ENCODE results near the gene MGAT4A. TPM values are rescaled to one million over a fixed set of nuclear protein-coding genes. Genes with fewer than 3 reads are reported as not detected.

The MGAT4A gene
- total RNA-seq, 1 donor from 2014 or later, result 20.6 TPM

DNA sequence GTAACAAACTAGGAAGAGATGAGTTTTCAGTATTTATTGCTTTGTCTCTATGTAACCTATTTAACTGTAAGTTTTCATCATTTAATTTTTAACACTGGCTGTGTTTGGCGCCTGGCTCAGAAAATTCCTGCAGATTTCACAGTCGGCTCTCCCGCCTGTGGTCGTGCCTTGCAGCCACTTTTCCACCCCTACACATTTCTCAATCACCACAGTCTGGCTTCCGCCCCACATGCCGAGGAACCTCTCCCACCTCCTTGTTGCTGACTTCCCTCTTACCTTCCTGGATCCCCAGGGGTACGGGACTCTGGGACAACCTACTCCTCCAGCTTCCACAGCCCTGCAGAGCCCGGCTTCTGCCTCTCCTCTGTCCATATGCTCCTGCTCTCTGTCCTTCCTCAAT lies 41.6 kb upstream of the MGAT4A start:
- DNase-seq (ENCODE audit: extremely low spot score in 2 of 2), result no peak
- TF ChIP-seq, protein P1, sequence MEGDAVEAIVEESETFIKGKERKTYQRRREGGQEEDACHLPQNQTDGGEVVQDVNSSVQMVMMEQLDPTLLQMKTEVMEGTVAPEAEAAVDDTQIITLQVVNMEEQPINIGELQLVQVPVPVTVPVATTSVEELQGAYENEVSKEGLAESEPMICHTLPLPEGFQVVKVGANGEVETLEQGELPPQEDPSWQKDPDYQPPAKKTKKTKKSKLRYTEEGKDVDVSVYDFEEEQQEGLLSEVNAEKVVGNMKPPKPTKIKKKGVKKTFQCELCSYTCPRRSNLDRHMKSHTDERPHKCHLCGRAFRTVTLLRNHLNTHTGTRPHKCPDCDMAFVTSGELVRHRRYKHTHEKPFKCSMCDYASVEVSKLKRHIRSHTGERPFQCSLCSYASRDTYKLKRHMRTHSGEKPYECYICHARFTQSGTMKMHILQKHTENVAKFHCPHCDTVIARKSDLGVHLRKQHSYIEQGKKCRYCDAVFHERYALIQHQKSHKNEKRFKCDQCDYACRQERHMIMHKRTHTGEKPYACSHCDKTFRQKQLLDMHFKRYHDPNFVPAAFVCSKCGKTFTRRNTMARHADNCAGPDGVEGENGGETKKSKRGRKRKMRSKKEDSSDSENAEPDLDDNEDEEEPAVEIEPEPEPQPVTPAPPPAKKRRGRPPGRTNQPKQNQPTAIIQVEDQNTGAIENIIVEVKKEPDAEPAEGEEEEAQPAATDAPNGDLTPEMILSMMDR (IDR thresholded peaks at IDR 0.05), result no peak
- TF ChIP-seq POLR2AphosphoS5 (IDR thresholded peaks at IDR 0.05; ENCODE audit: insufficient read depth in 1 of 2, low read depth in 1 of 2) (no peak), POLR2A (IDR thresholded peaks at IDR 0.05) (no peak)
- Histone ChIP-seq H3K27ac (no peak overlapping the region), H3K4me1 (peaks cover 5% of the 10 kb centered on the region), H3K36me3 (no peaks in the 10 kb centered on the region), H3K27me3 (no peaks in the 10 kb centered on the region), H3K9me3 (no peaks in the 10 kb centered on the region), H3K4me3 (no peak overlapping the region)
- intact Hi-C loops (cut with DNase I), result no loop called here

DNA sequence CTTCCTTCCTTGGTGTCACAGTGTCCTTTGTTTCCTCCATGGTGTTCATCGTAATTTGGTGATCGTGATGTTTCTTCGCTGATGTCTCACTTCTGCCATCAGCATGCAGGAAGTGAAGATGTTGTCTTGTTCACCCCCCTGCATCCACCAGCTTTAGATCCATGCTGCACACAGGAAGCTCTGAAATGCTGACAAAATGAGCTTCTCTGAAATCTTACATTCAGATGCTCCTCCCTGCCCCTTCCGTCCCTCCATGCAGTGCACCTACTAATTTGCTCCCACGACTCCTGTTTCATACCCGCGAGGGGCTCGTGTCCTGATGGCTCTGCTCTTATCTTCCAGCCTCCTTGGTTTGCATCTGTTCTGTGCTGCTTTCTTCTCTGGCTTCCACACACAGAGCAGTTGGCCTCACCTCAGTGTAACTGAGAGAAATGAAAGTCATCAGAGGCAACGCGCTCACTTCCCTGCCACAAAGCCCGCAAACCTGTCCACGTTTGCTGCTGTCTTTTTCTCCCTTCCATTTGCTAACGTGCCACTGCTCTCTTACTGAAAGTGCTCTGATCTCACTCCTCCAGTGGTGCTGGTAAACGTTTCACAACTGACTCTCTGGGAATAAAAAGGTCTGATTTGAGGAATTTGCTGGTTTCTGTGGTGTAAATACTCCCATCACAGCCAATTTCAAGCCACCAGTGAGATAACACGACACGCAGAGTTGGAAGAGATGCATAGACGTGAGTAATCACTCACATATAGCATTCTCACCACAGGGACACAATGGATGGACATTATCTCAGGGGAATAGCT lies 41.0 kb upstream of the MGAT4A start:
- intact Hi-C loops (cut with DNase I), result no loop called here
- DNase-seq (ENCODE audit: extremely low spot score in 2 of 2), result no peak
- no peaks in the 10 kb centered on the region for H3K27me3 ChIP-seq
- H3K27ac ChIP-seq, result no peak overlapping the region
- H3K4me1 ChIP-seq, result peaks cover 5% of the 10 kb centered on the region
- no peak overlapping the region for H3K4me3 ChIP-seq
- no peaks in the 10 kb centered on the region for H3K36me3 ChIP-seq
- no peak for TF ChIP-seq POLR2A (IDR thresholded peaks at IDR 0.05)
- TF ChIP-seq, protein P1 (IDR thresholded peaks at IDR 0.05), result no peak
- no peak for TF ChIP-seq POLR2AphosphoS5 (IDR thresholded peaks at IDR 0.05; ENCODE audit: insufficient read depth in 1 of 2, low read depth in 1 of 2)
- no peaks in the 10 kb centered on the region for H3K9me3 ChIP-seq

DNA sequence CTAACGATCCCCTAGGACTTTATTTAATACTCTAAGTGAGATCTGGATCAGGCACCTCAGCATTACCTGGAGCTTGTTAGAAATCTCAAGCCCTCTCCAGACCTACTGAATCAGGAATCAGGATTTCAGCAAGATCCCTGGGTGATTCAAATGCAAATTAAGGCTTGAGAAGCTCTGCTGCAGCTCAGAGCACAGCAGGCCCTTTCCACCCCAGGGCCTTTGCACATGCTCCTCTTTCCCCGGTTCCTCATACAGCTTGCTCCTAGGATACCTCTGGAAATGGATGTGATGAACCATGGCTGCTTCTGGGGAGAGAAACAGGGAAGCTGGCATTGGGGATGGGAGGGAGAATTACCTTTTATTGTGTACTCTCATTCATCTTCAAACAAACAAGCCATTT lies 40.3 kb upstream of the MGAT4A start:
- Histone ChIP-seq H3K27me3 (no peaks in the 10 kb centered on the region), H3K9me3 (no peaks in the 10 kb centered on the region), H3K4me3 (no peak overlapping the region), H3K36me3 (no peaks in the 10 kb centered on the region), H3K4me1 (peaks cover 5% of the 10 kb centered on the region), H3K27ac (no peak overlapping the region)
- TF ChIP-seq, protein P1 (IDR thresholded peaks at IDR 0.05), result no peak
- intact Hi-C loops (cut with DNase I), result no loop called here
- no peak for DNase-seq (ENCODE audit: extremely low spot score in 2 of 2)

DNA sequence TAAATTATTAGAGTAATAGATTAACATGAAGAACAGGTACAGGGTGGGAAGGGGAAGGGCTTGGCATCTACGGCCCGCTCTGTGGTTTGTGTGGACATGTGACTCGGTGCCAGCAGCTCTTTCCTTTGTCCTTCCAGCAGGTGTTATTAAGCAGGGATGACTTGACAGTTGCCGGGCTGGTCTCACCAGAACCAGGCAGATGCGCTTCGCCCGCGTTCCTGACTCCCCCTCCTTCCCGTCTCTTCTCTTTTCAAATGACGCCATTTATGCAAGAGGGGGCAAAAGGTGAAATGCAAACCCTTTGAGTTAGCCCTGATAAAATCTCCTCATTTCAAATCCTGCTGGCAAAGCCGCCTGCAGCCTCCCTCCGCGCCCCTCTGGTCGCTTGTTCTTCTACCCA lies 38.9 kb upstream of the MGAT4A start:
- TF ChIP-seq POLR2A (IDR thresholded peaks at IDR 0.05), result no peak
- TF ChIP-seq, protein P1 (IDR thresholded peaks at IDR 0.05), result no peak
- TF ChIP-seq POLR2AphosphoS5 (IDR thresholded peaks at IDR 0.05; ENCODE audit: insufficient read depth in 1 of 2, low read depth in 1 of 2), result no peak
- Histone ChIP-seq H3K4me1 (peaks cover 5% of the 10 kb centered on the region), H3K27me3 (no peaks in the 10 kb centered on the region), H3K4me3 (no peak overlapping the region), H3K36me3 (no peaks in the 10 kb centered on the region), H3K9me3 (no peaks in the 10 kb centered on the region), H3K27ac (no peak overlapping the region)
- intact Hi-C loops (cut with DNase I), result no loop called here
- no peak for DNase-seq (ENCODE audit: extremely low spot score in 2 of 2)

DNA sequence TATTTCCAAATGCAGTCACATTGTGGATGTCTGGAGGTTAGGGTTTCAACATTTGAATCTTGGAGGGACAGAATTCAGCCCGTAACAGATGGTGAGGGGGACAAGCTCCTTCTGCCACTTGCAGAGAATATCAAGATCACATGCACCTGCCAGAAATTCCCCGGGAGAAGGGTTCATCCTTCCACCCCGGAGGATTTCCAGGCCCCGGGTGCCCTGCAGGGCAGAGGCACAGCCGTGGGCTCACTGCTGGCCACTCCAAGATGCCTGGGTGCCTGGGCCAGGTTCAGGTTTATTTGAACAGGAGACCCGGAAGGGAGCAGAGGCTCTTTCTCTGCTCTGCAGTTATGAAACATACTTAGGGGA lies 38.2 kb upstream of the MGAT4A start:
- DNase-seq (ENCODE audit: extremely low spot score in 2 of 2), result no peak
- intact Hi-C loops (cut with DNase I), result no loop called here
- no peaks in the 10 kb centered on the region for H3K36me3 ChIP-seq
- H3K27me3 ChIP-seq, result no peaks in the 10 kb centered on the region
- TF ChIP-seq POLR2AphosphoS5 (IDR thresholded peaks at IDR 0.05; ENCODE audit: insufficient read depth in 1 of 2, low read depth in 1 of 2) (no peak), POLR2A (IDR thresholded peaks at IDR 0.05) (no peak)
- TF ChIP-seq, protein P1 (IDR thresholded peaks at IDR 0.05), result no peak
- peaks cover 5% of the 10 kb centered on the region for H3K4me1 ChIP-seq
- H3K4me3 ChIP-seq, result no peak overlapping the region
- H3K27ac ChIP-seq, result no peak overlapping the region
- H3K9me3 ChIP-seq, result no peaks in the 10 kb centered on the region

Measured in vagina (tissue), 2 donors.